ENCODE measurements around the gene PTGES2.

PTGES2 gene

GRCh38 chr9:128123451-128124080 lies 4.0 kb downstream of the PTGES2 start:
- ATAC-seq, result no peak
- TF ChIP-seq, protein P1, sequence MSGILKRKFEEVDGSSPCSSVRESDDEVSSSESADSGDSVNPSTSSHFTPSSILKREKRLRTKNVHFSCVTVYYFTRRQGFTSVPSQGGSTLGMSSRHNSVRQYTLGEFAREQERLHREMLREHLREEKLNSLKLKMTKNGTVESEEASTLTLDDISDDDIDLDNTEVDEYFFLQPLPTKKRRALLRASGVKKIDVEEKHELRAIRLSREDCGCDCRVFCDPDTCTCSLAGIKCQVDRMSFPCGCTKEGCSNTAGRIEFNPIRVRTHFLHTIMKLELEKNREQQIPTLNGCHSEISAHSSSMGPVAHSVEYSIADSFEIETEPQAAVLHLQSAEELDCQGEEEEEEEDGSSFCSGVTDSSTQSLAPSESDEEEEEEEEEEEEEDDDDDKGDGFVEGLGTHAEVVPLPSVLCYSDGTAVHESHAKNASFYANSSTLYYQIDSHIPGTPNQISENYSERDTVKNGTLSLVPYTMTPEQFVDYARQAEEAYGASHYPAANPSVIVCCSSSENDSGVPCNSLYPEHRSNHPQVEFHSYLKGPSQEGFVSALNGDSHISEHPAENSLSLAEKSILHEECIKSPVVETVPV (CRISPR knock-in tag; IDR thresholded peaks at IDR 0.05), result no peak
- TF ChIP-seq SNAI2 (CRISPR knock-in tag; IDR thresholded peaks at IDR 0.05), result no peak
- TF ChIP-seq GLIS3 (CRISPR knock-in tag; IDR thresholded peaks at IDR 0.05), result no peak

DNA sequence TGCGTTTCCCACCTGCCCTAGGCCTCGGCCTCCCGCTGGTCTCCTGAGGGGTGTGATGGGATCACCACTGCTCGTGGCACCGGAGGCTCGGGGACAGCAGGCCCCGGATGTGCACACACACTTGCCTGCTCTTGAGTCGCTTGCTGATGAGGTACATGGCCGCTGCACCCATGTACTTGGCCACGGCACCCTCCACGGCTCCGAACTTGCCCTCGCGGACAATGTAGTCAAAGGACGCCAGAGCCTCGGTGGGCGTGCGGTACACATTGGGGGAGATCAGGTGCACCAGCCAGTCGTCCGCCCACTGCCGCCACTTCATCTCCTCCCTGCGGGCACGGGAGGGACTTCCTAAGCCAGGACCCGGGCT lies 4.7 kb downstream of the PTGES2 start:
- ATAC-seq, result no peak
- TF ChIP-seq TOX (CRISPR knock-in tag; IDR thresholded peaks at IDR 0.05; ENCODE audit: borderline replicate concordance) (no peak), ISL1 (CRISPR knock-in tag; IDR thresholded peaks at IDR 0.05) (no peak), PPARA (CRISPR knock-in tag; IDR thresholded peaks at IDR 0.05; ENCODE audit: borderline replicate concordance) (no peak), ZNF70 (CRISPR knock-in tag; IDR thresholded peaks at IDR 0.05) (no peak), TCF4 (CRISPR knock-in tag; IDR thresholded peaks at IDR 0.05; ENCODE audit: borderline replicate concordance) (no peak), ZNF8 (CRISPR knock-in tag; IDR thresholded peaks at IDR 0.05) (no peak)
- TF ChIP-seq, protein P1 (CRISPR knock-in tag; IDR thresholded peaks at IDR 0.05), result no peak

DNA sequence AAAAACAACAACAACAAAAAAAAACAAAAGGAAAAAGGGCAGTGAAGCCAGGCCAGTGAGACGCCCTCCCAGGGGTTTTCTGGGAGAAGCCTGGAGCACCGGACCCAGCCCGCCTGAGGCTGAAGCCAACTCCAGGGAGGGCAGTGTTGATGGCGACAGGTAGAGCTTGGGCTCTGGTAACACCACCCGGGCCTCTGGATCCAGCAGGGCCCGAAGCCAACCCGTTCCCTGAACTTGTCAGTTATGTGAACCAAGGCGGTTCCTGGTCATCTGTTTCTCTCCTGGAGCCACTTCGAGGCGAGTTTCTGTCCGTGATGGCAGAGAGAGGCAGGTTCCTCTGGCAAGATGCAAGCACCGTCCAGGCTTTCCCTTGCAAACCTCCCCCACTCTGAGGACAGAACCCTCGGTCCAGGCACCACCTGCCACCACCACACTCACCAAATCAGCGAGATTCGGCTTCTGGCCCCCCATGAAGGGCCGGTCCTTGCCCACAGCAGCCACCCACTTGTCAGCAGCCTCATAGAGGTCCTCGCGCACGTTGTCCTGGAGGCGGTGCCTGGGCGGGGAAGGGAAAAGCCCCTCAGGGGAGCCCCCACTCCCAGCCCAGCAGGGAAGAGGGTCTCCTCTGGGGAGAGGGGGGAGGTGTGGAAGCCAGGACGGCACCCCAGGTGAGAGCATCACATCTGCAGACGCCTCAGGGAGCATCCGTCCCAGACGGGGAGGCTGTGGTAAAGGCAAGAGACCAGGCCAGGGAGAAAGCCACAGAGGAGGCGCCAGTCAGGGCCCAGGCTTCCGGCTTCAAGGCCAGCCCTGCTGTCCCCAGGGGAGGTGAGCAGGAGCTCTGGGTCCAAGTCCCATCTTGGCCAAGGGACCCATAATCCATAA lies 5.4 kb downstream of the PTGES2 start:
- no peak for ATAC-seq
- no peak for TF ChIP-seq ZNF8 (CRISPR knock-in tag; IDR thresholded peaks at IDR 0.05)
- TF ChIP-seq CREB5 (CRISPR knock-in tag; IDR thresholded peaks at IDR 0.05; ENCODE audit: low read depth), result no peak
- no peak for TF ChIP-seq TCF4 (CRISPR knock-in tag; IDR thresholded peaks at IDR 0.05; ENCODE audit: borderline replicate concordance)
- no peak for TF ChIP-seq ZC3H10 (CRISPR knock-in tag; IDR thresholded peaks at IDR 0.05)
- TF ChIP-seq ESRRG (CRISPR knock-in tag; IDR thresholded peaks at IDR 0.05), result no peak
- TF ChIP-seq RARB (CRISPR knock-in tag; IDR thresholded peaks at IDR 0.05), result no peak
- TF ChIP-seq, protein P1 (CRISPR knock-in tag; IDR thresholded peaks at IDR 0.05), result no peak
- TF ChIP-seq ISL1 (CRISPR knock-in tag; IDR thresholded peaks at IDR 0.05), result no peak
- TF ChIP-seq, protein P2, sequence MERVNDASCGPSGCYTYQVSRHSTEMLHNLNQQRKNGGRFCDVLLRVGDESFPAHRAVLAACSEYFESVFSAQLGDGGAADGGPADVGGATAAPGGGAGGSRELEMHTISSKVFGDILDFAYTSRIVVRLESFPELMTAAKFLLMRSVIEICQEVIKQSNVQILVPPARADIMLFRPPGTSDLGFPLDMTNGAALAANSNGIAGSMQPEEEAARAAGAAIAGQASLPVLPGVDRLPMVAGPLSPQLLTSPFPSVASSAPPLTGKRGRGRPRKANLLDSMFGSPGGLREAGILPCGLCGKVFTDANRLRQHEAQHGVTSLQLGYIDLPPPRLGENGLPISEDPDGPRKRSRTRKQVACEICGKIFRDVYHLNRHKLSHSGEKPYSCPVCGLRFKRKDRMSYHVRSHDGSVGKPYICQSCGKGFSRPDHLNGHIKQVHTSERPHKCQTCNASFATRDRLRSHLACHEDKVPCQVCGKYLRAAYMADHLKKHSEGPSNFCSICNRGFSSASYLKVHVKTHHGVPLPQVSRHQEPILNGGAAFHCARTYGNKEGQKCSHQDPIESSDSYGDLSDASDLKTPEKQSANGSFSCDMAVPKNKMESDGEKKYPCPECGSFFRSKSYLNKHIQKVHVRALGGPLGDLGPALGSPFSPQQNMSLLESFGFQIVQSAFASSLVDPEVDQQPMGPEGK (CRISPR knock-in tag; IDR thresholded peaks at IDR 0.05; ENCODE audit: borderline replicate concordance), result no peak
- TF ChIP-seq ZNF565 (CRISPR knock-in tag; conservative IDR thresholded peaks at IDR 0.05; ENCODE audit: low read depth), result no peak
- no peak for TF ChIP-seq POU6F1 (CRISPR knock-in tag; IDR thresholded peaks at IDR 0.05; ENCODE audit: borderline replicate concordance, low read depth)

DNA sequence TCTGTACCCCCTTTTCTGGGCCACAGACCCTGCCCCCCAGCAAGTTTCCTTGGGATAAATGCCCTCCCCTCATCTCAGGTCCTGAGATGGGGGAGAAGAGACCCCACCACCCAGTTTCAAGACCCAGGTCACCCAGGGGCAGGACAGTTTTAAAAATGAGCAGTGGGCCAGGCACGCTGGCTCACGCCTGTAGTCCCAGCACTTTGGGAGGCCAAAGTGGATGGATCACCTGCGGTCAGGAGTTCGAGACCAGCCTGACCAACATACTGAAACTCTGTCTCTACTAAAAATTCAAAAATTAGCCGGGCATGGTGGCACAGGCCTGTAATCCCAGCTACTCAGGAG lies 6.1 kb downstream of the PTGES2 start:
- ATAC-seq, result no peak
- no peak for TF ChIP-seq POU6F1 (CRISPR knock-in tag; IDR thresholded peaks at IDR 0.05; ENCODE audit: borderline replicate concordance, low read depth)
- no peak for TF ChIP-seq SNAI2 (CRISPR knock-in tag; IDR thresholded peaks at IDR 0.05)
- TF ChIP-seq, protein P2 (CRISPR knock-in tag; IDR thresholded peaks at IDR 0.05; ENCODE audit: borderline replicate concordance), result no peak
- no peak for TF ChIP-seq ISL1 (CRISPR knock-in tag; IDR thresholded peaks at IDR 0.05)
- no peak for TF ChIP-seq ZNF565 (CRISPR knock-in tag; conservative IDR thresholded peaks at IDR 0.05; ENCODE audit: low read depth)
- TF ChIP-seq ARNTL (CRISPR knock-in tag; IDR thresholded peaks at IDR 0.05; ENCODE audit: borderline replicate concordance, low read depth), result no peak
- no peak for TF ChIP-seq ZNF8 (CRISPR knock-in tag; IDR thresholded peaks at IDR 0.05)
- no peak for TF ChIP-seq ZNF70 (CRISPR knock-in tag; IDR thresholded peaks at IDR 0.05)
- TF ChIP-seq BACH2 (CRISPR knock-in tag; IDR thresholded peaks at IDR 0.05; ENCODE audit: borderline replicate concordance), result no peak
- no peak for TF ChIP-seq CSDC2 (CRISPR knock-in tag; IDR thresholded peaks at IDR 0.05)
- TF ChIP-seq OSR1 (CRISPR knock-in tag; IDR thresholded peaks at IDR 0.05), result no peak
- no peak for TF ChIP-seq ZC3H10 (CRISPR knock-in tag; IDR thresholded peaks at IDR 0.05)
- no peak for TF ChIP-seq TOX (CRISPR knock-in tag; IDR thresholded peaks at IDR 0.05; ENCODE audit: borderline replicate concordance)
- TF ChIP-seq GLIS3 (CRISPR knock-in tag; IDR thresholded peaks at IDR 0.05), result no peak

All from SK-N-SH treated with all-trans-retinoic acid at 6 μM for 48 hours (cell line).